Muscle layer of duodenum (tissue), 2 donors: Measurements from ENCODE around the gene SERGEF.

Experiments
- H3K27ac ChIP-seq: one replicate; pipeline ENCODE4 v1.7.0; 2013; ENCODE audit warnings: mild to moderate bottlenecking, low read length
- H3K27me3 ChIP-seq: one replicate; pipeline ENCODE4 v1.7.0; 2013; ENCODE audit warnings: low read depth, mild to moderate bottlenecking, control low read depth, low read length
- H3K36me3 ChIP-seq, 2 donors: one replicate each; pipeline ENCODE4 v1.7.0; 2013; ENCODE audit warnings: low read length in 2 of 2, control low read depth in 1 of 2, mild to moderate bottlenecking in 1 of 2; ENCODE audit not compliant: insufficient read depth in 2 of 2, control insufficient read depth in 1 of 2
- H3K4me1 ChIP-seq, 2 donors: one replicate each; pipeline ENCODE4 v1.7.0; 2013; ENCODE audit warnings: low read length in 2 of 2, mild to moderate bottlenecking in 2 of 2, control low read depth in 1 of 2, moderate library complexity in 1 of 2; ENCODE audit not compliant: insufficient read depth in 2 of 2, control insufficient read depth in 1 of 2
- H3K4me3 ChIP-seq, 2 donors: one replicate each; pipeline ENCODE4 v1.7.0; 2013; ENCODE audit warnings: low read length in 2 of 2, low read depth in 1 of 2, mild to moderate bottlenecking in 1 of 2
- H3K9me3 ChIP-seq, 2 donors: one replicate each; pipeline ENCODE4 v1.7.0; 2013; ENCODE audit warnings: low read length in 2 of 2, control low read depth in 1 of 2, mild to moderate bottlenecking in 1 of 2; ENCODE audit not compliant: control insufficient read depth in 1 of 2
- donor health status: healthy.

SERGEF gene

DNA sequence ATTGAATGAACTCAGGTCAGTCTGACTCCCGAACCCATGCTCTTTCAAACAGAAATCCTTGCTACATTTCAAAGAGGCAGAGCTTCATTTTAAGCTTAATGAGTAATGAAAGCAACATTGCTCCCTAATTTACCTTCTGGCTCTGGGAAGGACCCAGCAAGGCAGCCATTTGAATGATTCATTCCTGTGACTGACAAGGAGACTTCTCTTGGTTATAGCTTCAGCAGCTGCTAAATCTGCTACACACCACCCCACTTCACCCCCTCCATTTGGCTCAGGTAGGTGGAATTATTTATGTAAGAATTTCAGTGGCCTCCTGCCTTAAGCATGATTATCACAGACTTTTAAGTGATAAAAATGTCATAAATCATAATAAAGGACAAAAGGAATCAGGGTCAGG, 160.6 kb downstream of the SERGEF start:
- H3K9me3 ChIP-seq: no peaks in the 10 kb centered on the region
- H3K4me1 ChIP-seq: no peaks in the 10 kb centered on the region
- no peak overlapping the region for H3K4me3 ChIP-seq
- no peaks in the 10 kb centered on the region for H3K27me3 ChIP-seq
- peaks cover 0 to 8% of the 10 kb centered on the region in 2 donors for H3K36me3 ChIP-seq
- no peak overlapping the region for H3K27ac ChIP-seq

DNA sequence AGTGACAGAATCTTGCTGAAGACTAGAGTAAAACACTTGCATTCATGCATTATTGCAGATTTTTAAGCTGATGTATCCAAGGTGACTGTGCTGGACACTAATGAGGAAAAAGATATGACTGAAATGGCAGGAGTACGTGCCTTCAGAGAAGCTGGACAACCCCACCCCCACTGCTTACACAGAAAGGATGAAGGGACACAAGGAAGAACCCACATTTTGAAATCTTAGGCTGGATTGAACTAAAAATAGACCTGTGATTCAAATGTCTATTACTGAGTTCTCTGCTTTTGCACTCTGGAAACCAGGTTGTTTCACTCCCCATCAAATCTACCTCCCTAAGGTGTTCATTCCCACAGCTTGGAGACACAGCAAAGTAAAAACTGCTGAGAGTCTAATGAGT, 161.2 kb downstream of the SERGEF start:
- Histone ChIP-seq H3K4me1 (no peaks in the 10 kb centered on the region), H3K4me3 (no peak overlapping the region), H3K27me3 (no peaks in the 10 kb centered on the region), H3K36me3 (peaks cover 0 to 4% of the 10 kb centered on the region in 2 donors), H3K27ac (no peak overlapping the region), H3K9me3 (no peaks in the 10 kb centered on the region)

- no peaks in the 10 kb centered on the region for H3K9me3 ChIP-seq
- no peak overlapping the region for H3K4me3 ChIP-seq
- no peaks in the 10 kb centered on the region for H3K36me3 ChIP-seq
- H3K27me3 ChIP-seq: no peaks in the 10 kb centered on the region
- no peak overlapping the region for H3K27ac ChIP-seq
- H3K4me1 ChIP-seq: no peaks in the 10 kb centered on the region
Measured at GRCh38 chr11:17850336-17850735, 162.5 kb downstream of the SERGEF start.

DNA sequence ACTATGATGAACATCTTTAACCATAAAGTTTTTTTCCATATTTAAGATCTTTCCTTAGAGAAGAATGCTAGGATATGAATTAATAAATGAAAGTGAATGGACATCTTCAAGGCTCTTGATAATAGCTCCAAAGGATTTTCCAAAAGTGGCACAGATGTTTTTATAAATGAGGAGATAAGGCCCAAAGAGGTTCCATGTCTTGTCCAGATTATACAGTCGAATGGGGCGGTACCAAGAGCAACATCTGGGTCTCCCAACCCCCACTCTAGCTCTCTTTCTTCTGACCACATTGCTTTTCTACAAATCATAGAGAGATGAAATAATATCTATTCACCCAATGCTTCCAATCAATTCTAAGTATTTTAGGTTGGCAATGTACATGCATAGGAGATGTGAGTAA, 164.1 kb downstream of the SERGEF start:
- no peak overlapping the region for H3K4me3 ChIP-seq
- no peaks in the 10 kb centered on the region for H3K36me3 ChIP-seq
- H3K27ac ChIP-seq: no peak overlapping the region
- H3K27me3 ChIP-seq: no peaks in the 10 kb centered on the region
- no peaks in the 10 kb centered on the region for H3K4me1 ChIP-seq
- H3K9me3 ChIP-seq: no peaks in the 10 kb centered on the region

- Histone ChIP-seq H3K36me3 (no peaks in the 10 kb centered on the region), H3K4me1 (no peaks in the 10 kb centered on the region), H3K27ac (no peak overlapping the region), H3K9me3 (no peaks in the 10 kb centered on the region), H3K27me3 (no peaks in the 10 kb centered on the region), H3K4me3 (no peak overlapping the region)
Measured at GRCh38 chr11:17846852-17847453, 165.9 kb downstream of the SERGEF start.

DNA sequence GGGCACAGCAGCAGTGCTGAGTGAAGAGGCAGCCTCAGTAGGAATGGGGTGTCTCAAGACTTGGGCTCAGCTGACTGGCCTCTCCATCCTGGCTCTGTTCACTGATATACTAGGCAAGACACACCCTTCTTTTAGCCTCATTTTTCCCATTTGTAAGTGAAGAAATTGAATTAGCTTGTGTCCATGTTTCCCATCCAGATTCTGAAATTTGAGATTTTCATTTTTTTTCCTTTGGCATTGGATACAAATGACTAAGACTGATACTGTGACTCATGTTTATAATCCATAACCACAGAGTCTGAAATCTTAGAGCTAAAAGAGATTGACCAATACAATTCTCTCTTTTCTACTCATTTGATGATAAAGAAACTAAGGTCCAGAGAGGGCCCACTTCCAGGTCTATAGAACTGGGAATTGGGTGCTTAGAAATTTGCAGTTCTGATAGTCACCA, 167.4 kb downstream of the SERGEF start:
- Histone ChIP-seq H3K27ac (no peak overlapping the region), H3K27me3 (no peaks in the 10 kb centered on the region), H3K4me1 (no peaks in the 10 kb centered on the region), H3K36me3 (no peaks in the 10 kb centered on the region), H3K4me3 (no peak overlapping the region), H3K9me3 (no peaks in the 10 kb centered on the region)

DNA sequence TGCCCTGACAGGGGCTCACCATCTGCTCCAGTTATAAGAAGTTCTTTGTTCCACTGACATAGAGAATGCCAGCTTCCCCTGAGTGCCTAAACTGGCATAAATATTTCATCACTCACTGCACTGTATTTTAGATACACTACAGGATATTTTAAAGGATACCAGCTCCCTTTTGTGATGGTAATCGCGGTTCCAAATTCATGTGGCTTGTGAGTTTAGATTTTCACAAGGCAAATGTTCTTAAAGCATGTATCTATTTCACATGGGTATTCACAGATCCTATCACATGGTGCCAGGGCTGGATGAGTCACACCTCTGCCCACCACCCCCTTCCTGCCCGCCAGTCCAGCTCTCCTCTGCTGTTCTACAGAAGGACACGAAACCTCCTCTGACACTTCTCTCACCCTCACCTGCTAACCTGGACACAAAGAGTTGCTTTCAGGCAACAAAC, 172.7 kb downstream of the SERGEF start:
- Histone ChIP-seq H3K4me1 (no peaks in the 10 kb centered on the region), H3K36me3 (no peaks in the 10 kb centered on the region), H3K9me3 (no peaks in the 10 kb centered on the region), H3K4me3 (no peak overlapping the region), H3K27me3 (no peaks in the 10 kb centered on the region), H3K27ac (no peak overlapping the region)

GRCh38 chr11:17839450-17839849, 173.4 kb downstream of the SERGEF start:
- no peak overlapping the region for H3K27ac ChIP-seq
- no peak overlapping the region for H3K4me3 ChIP-seq
- H3K4me1 ChIP-seq: no peaks in the 10 kb centered on the region
- no peaks in the 10 kb centered on the region for H3K27me3 ChIP-seq
- no peaks in the 10 kb centered on the region for H3K36me3 ChIP-seq
- no peaks in the 10 kb centered on the region for H3K9me3 ChIP-seq

DNA sequence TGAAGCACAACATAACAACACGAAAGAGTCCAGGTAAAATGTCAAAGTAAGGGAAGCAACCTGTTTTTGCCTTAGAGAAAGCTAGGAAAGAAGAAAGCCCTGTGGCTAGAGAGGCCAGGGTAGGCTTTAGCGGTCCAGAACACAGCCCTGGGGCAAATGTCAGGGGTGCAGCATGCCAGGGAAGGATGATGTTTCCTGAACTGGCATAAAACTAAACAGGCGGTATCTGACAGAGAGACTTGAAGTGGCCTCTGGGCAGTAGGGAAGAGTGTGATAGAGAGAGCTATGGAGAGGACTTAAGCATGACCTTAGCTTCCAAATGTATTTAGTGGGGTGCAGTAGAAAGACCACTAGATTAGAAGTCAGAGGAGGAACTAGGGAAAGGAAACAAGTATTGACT, 174.7 kb downstream of the SERGEF start:
- H3K9me3 ChIP-seq: no peaks in the 10 kb centered on the region

DNA sequence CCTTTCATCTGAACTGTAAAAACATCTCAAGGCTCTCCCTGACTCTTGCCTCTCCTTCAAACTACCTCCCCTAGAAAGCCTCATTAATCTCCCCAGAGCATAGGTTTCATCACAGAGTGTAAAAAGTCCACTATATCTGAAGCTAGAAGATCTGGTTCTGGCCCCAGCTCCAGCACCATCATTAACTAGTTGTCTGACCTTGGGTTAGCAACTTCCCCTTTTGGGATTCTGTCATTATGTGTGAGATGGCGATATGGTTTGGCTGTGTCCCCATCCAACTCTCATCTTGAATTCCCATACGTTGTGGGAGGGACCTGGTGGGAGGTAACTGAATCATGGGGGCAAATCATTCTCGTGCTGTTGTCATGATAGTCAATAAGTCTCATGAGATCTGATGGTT, 181.0 kb downstream of the SERGEF start:
- Histone ChIP-seq H3K4me3 (no peak overlapping the region), H3K36me3 (no peaks in the 10 kb centered on the region), H3K27me3 (no peaks in the 10 kb centered on the region), H3K9me3 (no peaks in the 10 kb centered on the region), H3K4me1 (no peaks in the 10 kb centered on the region), H3K27ac (no peak overlapping the region)

More for the DNA sequence above, 174.7 kb downstream of the SERGEF start:
- H3K27me3 ChIP-seq: no peaks in the 10 kb centered on the region
- H3K27ac ChIP-seq: no peak overlapping the region
- H3K36me3 ChIP-seq: no peaks in the 10 kb centered on the region
- H3K4me3 ChIP-seq: no peak overlapping the region
- H3K4me1 ChIP-seq: no peaks in the 10 kb centered on the region

- Histone ChIP-seq H3K4me3 (no peak overlapping the region), H3K36me3 (no peaks in the 10 kb centered on the region), H3K27ac (no peak overlapping the region), H3K9me3 (no peaks in the 10 kb centered on the region), H3K4me1 (no peaks in the 10 kb centered on the region), H3K27me3 (no peaks in the 10 kb centered on the region)
Measured at GRCh38 chr11:17831228-17831627, 181.6 kb downstream of the SERGEF start.

- H3K36me3 ChIP-seq: no peaks in the 10 kb centered on the region
- no peaks in the 10 kb centered on the region for H3K4me1 ChIP-seq
- no peak overlapping the region for H3K27ac ChIP-seq
- no peaks in the 10 kb centered on the region for H3K27me3 ChIP-seq
- H3K4me3 ChIP-seq: no peak overlapping the region
- no peaks in the 10 kb centered on the region for H3K9me3 ChIP-seq
Measured at GRCh38 chr11:17828311-17828751, 184.5 kb downstream of the SERGEF start.
